ENCODE measurements around the gene PRTFDC1.
A peak's percentile ranks its signal among the peaks of the same experiment; 100 is the strongest.

Gene PRTFDC1

DNA sequence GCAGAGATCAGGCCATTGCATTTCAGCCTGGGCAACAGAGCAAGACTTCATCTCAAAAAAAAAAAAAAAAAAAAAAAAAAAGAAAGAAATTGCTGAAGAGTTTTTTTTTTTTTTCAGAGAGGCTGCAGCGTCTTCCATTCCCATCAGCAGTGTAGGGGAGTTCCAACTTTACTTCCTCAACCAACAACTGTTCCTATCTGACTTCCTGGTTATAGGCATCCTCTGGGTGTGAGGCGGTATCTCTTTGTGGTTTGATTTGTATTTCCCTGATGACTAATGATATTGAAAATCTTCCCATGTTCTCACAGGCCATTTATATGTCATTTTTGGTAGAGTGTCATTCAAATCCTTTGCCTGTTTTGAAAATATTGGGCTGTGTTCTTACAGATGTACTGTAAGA is 40.2 kb downstream of the PRTFDC1 start:
- H3K9me3 Mint-ChIP-seq = no peaks in the 10 kb centered on the region
- H3K27ac Mint-ChIP-seq = no peak overlapping the region
- H3K27me3 Mint-ChIP-seq (ENCODE audit: low read depth) = no peaks in the 10 kb centered on the region
- peak overlapping the region; percentile 12 for H3K4me3 Mint-ChIP-seq
- H3K4me1 Mint-ChIP-seq (ENCODE audit: low read depth) = peaks cover 6% of the 10 kb centered on the region
- no peaks in the 10 kb centered on the region for H3K36me3 Mint-ChIP-seq (ENCODE audit: low read depth)

DNA sequence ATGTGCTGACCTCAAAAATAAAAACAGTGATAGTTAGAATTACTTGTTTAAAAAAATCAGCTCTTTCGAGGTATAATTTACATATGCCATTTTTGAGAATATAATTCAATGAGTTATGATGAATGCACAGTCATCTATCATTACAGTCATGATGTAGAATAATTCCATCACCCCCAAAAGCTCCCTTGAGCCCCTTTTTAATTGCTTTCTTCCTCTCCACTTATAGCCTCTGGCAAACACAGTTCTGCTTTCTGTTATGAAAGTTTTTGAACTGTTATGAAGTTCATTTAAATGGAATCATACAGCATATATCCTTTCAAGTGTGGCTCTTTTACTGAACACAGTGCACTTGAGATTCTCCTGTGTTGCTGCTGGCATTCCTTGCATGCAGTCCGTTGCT is 41.4 kb downstream of the PRTFDC1 start:
- Mint-ChIP-seq H3K9me3 (no peaks in the 10 kb centered on the region), H3K27ac (no peak overlapping the region), H3K4me1 (ENCODE audit: low read depth) (peaks cover 6% of the 10 kb centered on the region), H3K36me3 (ENCODE audit: low read depth) (no peaks in the 10 kb centered on the region), H3K4me3 (no peak overlapping the region), H3K27me3 (ENCODE audit: low read depth) (peaks cover 2% of the 10 kb centered on the region)

DNA sequence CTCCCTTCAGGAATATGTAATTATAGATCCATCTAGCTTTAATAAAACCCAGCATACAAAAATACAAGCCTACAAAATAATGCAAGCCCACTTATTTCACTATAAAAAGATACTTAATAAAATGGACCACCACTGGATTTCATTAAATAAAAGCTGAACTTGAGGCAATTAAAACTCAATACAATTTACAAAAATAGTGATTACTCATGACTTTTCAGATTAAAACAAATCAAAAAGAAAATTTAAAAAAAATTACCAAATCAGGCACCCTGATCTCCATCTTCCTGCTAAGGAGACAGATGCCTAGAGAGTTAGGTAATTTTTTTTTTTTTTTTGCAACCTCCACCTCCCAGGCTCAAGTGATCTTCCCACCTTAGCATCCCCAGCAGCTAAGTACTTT is 41.8 kb downstream of the PRTFDC1 start:
- Mint-ChIP-seq H3K9me3 (no peaks in the 10 kb centered on the region), H3K4me3 (no peak overlapping the region), H3K27me3 (ENCODE audit: low read depth) (peaks cover 5% of the 10 kb centered on the region), H3K4me1 (ENCODE audit: low read depth) (peaks cover 6% of the 10 kb centered on the region), H3K27ac (no peak overlapping the region), H3K36me3 (ENCODE audit: low read depth) (no peaks in the 10 kb centered on the region)

DNA sequence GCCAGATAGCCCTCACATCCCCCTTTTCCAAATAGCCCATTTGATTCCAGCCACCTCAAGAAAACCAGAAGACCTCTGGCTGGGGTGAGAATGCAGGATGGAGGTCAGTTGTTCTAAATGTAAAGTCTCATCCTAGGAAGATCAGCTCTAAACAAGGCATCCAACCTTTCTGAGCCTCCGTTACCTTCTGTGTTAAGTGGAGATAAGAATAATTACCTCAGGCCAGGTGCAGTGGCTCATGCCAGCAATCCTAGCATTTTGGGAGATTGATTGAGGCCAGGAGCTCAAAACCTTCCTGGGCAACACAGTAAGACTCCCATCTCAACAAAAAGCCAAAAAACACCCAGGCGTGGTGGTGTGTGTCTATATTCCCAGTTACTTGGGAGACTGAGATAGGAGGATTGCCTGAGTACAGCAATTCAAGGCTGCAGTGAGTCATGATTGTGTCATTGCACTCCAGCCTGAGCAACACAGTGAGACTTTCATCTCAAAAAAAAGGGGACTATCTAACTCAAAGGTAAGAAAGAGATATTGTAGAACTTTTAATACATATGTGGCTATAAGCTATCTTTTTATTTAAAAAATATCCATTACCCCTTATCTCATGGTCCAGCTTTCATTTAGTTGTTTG is 43.5 kb downstream of the PRTFDC1 start:
- H3K36me3 Mint-ChIP-seq (ENCODE audit: low read depth) = peaks cover 2% of the 10 kb centered on the region
- H3K4me1 Mint-ChIP-seq (ENCODE audit: low read depth) = peaks cover 6% of the 10 kb centered on the region
- H3K4me3 Mint-ChIP-seq = no peak overlapping the region
- H3K27me3 Mint-ChIP-seq (ENCODE audit: low read depth) = peaks cover 5% of the 10 kb centered on the region
- no peaks in the 10 kb centered on the region for H3K9me3 Mint-ChIP-seq
- H3K27ac Mint-ChIP-seq = no peak overlapping the region

DNA sequence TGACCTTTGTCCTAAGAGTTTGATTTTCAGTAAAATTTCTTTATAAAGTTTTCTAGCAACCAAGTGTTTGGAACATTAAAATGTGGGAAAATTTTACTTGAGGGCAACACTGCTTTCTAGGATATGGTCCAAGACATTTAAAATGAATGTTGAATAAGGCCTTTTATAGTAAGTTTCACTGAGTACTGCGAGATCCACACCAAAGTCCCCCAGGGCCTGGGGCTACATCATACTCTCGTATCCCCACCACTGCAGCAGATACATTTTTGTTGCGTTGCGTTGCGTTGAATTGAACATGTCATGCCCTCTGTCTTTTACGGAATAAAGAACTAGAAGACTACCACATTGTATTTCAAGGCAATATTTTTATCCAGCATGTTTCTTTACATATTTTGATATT is 44.5 kb downstream of the PRTFDC1 start:
- Mint-ChIP-seq H3K27me3 (ENCODE audit: low read depth) (peaks cover 5% of the 10 kb centered on the region), H3K4me1 (ENCODE audit: low read depth) (peaks cover 6% of the 10 kb centered on the region), H3K4me3 (no peak overlapping the region), H3K27ac (no peak overlapping the region), H3K36me3 (ENCODE audit: low read depth) (peaks cover 2% of the 10 kb centered on the region), H3K9me3 (no peaks in the 10 kb centered on the region)

DNA sequence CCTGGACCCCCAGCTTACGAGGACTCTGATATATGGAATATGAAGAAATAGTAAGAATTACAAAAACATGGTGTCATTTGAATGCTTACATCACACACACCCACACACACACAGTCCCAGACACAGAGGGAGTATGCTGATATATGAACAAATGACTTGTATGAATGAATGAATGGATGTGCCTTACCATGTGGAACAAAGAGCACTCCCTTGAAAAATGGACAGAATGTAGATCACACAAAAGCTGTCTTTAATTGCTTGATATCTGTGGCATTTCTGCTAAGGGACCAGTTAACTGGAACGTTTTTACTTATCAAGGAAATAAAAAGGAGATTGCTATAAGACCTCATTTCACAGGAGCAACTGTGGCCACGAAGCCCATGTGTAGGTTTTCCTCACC is 46.0 kb downstream of the PRTFDC1 start:
- no peaks in the 10 kb centered on the region for H3K9me3 Mint-ChIP-seq
- peaks cover 9% of the 10 kb centered on the region for H3K4me1 Mint-ChIP-seq (ENCODE audit: low read depth)
- no peak overlapping the region for H3K27ac Mint-ChIP-seq
- peaks cover 2% of the 10 kb centered on the region for H3K36me3 Mint-ChIP-seq (ENCODE audit: low read depth)
- no peak overlapping the region for H3K4me3 Mint-ChIP-seq
- peaks cover 5% of the 10 kb centered on the region for H3K27me3 Mint-ChIP-seq (ENCODE audit: low read depth)

DNA sequence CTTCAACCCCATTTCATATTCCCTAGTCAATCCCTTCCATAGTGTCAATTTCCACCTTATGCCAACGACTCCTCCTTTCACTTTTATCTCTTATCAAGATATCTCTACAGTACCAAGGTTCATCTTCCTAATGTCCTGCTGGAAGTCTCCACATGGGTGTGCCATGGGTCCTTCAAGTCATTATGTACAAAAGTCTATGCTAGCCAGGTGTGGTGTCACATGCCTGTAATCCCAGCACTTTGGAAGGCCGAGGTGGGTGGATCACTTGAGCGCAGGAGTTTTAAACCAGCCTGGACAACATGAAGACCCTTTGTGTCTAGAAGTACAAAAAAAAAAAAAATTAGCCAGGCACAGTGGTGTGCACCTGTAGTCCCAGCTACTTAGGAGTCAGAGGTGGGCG is 47.6 kb downstream of the PRTFDC1 start:
- no peaks in the 10 kb centered on the region for H3K9me3 Mint-ChIP-seq
- peaks cover 5% of the 10 kb centered on the region for H3K27me3 Mint-ChIP-seq (ENCODE audit: low read depth)
- H3K4me3 Mint-ChIP-seq = no peak overlapping the region
- no peak overlapping the region for H3K27ac Mint-ChIP-seq
- peaks cover 2% of the 10 kb centered on the region for H3K36me3 Mint-ChIP-seq (ENCODE audit: low read depth)
- peaks cover 15% of the 10 kb centered on the region for H3K4me1 Mint-ChIP-seq (ENCODE audit: low read depth)

DNA sequence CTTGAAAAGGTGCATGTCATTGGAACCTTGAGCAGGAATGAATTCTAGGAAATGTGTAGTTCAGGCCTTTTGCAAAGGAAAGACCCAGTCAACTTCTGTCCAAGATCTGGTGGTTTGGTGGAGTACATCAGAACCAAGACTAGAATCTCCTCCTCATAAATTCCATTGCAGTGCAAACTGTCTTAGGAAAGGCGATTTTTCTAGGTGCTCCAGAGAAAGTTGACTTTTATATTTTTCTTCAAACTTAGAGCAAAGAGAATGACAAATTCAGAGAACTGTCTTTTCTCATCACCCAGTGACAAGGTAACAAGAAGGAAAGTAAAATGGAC is 50.0 kb downstream of the PRTFDC1 start:
- Mint-ChIP-seq H3K36me3 (ENCODE audit: low read depth) (peaks cover 8% of the 10 kb centered on the region), H3K9me3 (no peaks in the 10 kb centered on the region), H3K27me3 (ENCODE audit: low read depth) (peaks cover 5% of the 10 kb centered on the region), H3K4me1 (ENCODE audit: low read depth) (peaks cover 24% of the 10 kb centered on the region), H3K27ac (no peak overlapping the region), H3K4me3 (no peak overlapping the region)

DNA sequence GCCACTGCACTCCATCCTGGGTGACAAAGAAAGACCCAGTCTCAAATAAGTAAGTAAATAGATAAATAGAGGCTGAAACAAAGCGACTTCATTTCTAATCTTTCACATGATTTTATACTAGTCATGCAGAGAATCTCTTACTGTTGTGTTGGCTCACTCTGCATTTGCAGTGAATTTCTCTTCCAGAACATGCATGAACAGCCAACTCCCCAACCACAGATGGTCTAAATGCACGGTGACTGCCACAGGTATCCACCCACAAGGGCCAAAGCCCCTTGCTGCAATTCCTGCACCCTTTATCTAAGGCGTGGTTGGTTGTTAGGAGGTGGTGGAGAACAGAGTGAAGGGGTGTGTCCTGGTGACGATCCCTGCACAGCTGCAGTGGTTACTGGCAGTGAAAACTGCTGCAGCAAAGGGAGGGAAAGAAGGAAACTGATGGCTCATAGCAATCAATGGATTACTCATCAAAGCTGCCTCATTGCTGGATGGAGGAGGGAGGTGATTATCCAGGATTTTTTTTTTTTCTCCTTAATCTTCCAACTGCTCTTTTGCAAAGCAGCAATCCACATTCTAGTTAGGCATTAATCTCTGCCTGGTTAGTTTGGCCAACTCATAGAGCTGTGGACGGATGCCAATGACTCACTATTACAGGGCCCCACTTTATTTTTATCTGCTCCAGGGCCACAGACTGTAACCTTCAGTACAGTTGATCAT is 50.6 kb downstream of the PRTFDC1 start:
- peaks cover 11% of the 10 kb centered on the region for H3K36me3 Mint-ChIP-seq (ENCODE audit: low read depth)
- H3K4me3 Mint-ChIP-seq = no peak overlapping the region
- peaks cover 27% of the 10 kb centered on the region for H3K4me1 Mint-ChIP-seq (ENCODE audit: low read depth)
- peaks cover 5% of the 10 kb centered on the region for H3K27me3 Mint-ChIP-seq (ENCODE audit: low read depth)
- no peak overlapping the region for H3K27ac Mint-ChIP-seq
- no peaks in the 10 kb centered on the region for H3K9me3 Mint-ChIP-seq

DNA sequence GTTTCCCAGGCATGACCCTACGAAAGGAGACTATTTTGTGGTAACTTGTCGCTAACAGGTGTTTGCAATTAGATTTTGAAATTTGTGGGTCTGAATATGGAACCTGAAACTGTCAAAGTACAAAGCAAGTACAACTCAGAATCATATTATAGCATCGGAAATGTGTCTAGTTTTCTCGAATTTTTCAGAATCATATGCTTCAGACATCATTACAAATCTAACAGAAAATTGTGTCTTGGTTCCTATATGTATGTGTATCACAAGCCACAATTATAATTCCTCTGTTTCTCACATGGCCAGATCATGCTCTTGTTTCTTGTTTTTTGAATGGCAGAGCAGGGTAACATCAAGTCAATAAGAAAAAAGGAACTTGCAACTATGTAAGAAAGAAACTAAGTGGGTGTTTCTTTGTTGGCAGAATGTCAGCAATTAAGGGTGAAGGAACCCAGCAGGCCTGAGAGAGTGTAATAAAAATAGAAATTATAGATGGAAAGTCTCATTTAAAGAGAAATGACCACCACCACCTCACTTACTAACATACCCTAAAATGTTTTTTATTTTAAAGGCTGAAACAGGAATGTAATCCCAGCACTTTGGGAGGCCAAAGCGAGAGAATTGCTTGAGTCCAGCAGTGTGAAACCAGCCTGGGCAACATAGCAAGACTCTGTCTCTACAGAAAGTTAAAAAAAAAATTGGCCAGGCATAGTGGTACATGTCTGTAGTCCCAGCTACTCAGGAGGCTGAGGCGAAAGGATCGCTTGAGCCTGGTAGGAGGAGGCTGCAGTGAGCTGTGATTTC is 51.3 kb downstream of the PRTFDC1 start:
- Mint-ChIP-seq H3K27ac (no peak overlapping the region), H3K9me3 (no peaks in the 10 kb centered on the region), H3K4me1 (ENCODE audit: low read depth) (peaks cover 27% of the 10 kb centered on the region), H3K4me3 (no peak overlapping the region), H3K36me3 (ENCODE audit: low read depth) (peaks cover 11% of the 10 kb centered on the region), H3K27me3 (ENCODE audit: low read depth) (peaks cover 3% of the 10 kb centered on the region)

DNA sequence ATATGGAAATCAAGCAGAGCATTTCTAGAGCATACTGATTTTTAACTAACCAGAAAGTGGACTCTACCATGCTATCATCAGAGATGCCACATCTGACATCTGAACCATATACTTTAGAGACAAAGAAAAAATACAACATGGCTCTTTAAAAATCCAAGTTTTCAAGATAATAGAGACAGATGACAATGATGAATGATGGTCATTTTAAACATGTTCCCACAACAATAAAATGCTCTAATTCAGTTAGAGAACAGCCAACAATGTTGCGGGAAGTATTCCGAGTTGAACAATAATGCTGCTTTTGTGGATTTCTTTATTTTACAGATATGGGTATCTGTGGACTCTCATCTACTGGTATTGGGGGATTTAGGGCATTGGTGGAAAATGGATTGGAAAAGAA is 52.8 kb downstream of the PRTFDC1 start:
- Mint-ChIP-seq H3K4me1 (ENCODE audit: low read depth) (peaks cover 31% of the 10 kb centered on the region), H3K27ac (no peak overlapping the region), H3K27me3 (ENCODE audit: low read depth) (no peaks in the 10 kb centered on the region), H3K9me3 (no peaks in the 10 kb centered on the region), H3K4me3 (no peak overlapping the region), H3K36me3 (ENCODE audit: low read depth) (peaks cover 9% of the 10 kb centered on the region)

DNA sequence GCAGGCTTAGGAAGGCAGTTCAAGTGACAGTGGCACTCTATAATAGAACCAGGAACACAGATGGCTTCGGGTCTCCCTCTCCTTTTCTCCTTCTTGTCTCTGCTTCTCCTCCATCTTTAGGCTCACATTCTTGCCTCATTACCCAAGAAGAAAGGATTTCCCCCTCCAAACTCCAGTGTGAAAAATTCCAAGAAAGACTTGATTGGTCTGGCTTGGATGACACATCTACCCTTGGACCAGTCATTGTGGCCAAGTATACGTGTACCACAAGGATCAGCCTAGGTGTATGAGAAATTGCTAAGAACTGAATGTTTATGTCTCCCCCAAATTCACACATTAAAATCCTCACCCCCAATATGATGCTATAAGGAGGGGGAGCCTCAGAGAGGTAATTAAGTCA is 53.9 kb downstream of the PRTFDC1 start:
- peaks cover 34% of the 10 kb centered on the region for H3K4me1 Mint-ChIP-seq (ENCODE audit: low read depth)
- H3K4me3 Mint-ChIP-seq = no peak overlapping the region
- no peaks in the 10 kb centered on the region for H3K27me3 Mint-ChIP-seq (ENCODE audit: low read depth)
- H3K9me3 Mint-ChIP-seq = no peaks in the 10 kb centered on the region
- H3K27ac Mint-ChIP-seq = no peak overlapping the region
- peaks cover 9% of the 10 kb centered on the region for H3K36me3 Mint-ChIP-seq (ENCODE audit: low read depth)

DNA sequence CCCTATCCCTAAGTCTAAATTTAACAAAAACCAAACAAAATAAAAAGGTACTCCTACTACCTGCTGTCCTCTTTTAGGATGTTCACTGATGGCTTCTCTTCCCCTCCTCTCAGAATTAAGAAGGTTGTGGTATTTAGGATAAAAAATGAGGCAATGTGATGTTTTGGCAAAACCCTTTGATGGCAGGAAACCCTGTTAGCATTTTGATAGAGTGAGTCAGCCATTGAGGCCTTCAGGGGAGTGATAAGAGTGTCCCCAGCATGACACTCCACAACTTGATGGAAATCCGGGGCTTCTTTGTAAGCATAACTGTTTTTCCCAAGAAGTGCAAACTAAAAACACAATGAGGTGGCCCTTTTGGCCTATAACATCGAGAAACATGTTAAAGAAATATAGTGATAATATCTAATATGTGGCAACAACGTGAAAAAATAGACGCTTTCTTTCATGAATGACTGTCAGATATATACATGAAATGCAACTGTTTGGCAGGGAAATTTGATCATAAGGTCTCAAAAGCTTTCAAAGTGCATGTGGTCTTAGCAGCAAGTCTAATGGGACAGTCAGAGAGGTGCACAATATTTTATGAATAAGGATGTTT is 55.0 kb downstream of the PRTFDC1 start:
- peak overlapping the region; percentile 1 for H3K27ac Mint-ChIP-seq
- peaks cover 9% of the 10 kb centered on the region for H3K36me3 Mint-ChIP-seq (ENCODE audit: low read depth)
- no peaks in the 10 kb centered on the region for H3K9me3 Mint-ChIP-seq
- peaks cover 33% of the 10 kb centered on the region for H3K4me1 Mint-ChIP-seq (ENCODE audit: low read depth)
- H3K27me3 Mint-ChIP-seq (ENCODE audit: low read depth) = no peaks in the 10 kb centered on the region
- no peak overlapping the region for H3K4me3 Mint-ChIP-seq

DNA sequence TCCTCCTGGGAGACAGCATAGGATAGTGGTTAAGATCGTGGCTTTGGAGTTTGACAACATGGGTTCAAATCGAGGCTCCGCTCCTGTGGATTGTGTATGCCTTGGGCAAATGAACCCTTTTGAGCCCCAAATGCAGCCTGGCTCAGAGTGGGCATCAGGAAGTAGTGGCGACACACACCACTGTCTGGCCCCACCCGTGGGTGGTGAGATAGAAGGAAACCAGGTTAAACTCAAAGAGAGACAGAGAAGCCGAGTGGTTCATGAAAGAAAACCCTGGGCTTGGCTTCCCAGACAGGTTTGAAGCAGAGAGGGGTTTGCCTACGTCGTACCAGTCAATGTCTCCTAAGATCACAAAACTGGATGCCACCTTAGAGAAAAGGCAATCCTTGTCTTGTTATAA is 57.7 kb downstream of the PRTFDC1 start:
- Mint-ChIP-seq H3K27ac (no peak overlapping the region), H3K9me3 (no peaks in the 10 kb centered on the region), H3K36me3 (ENCODE audit: low read depth) (peaks cover 12% of the 10 kb centered on the region), H3K4me3 (no peak overlapping the region), H3K27me3 (ENCODE audit: low read depth) (no peaks in the 10 kb centered on the region), H3K4me1 (ENCODE audit: low read depth) (peaks cover 17% of the 10 kb centered on the region)

DNA sequence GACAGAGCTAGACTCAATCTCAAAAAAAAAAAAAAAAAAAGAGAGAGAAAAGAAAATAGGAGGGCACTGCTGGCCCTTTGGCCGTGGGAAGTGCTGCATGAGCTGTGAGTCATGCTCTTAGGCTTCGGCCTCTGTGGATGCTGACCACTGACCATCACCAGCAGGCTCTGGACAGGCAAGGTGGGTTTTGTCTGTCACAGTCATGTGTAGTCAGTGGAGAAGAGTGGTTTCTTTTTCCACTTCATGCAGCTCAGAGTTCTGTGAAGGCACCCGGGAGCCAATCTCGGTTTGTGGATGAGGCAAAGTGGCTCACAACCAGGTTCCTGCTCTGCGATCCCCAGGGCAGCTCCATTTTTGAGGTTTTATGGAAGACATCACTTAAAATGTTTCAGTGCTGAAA is 58.1 kb downstream of the PRTFDC1 start:
- no peaks in the 10 kb centered on the region for H3K9me3 Mint-ChIP-seq
- no peak overlapping the region for H3K4me3 Mint-ChIP-seq
- peaks cover 18% of the 10 kb centered on the region for H3K4me1 Mint-ChIP-seq (ENCODE audit: low read depth)
- no peaks in the 10 kb centered on the region for H3K27me3 Mint-ChIP-seq (ENCODE audit: low read depth)
- no peak overlapping the region for H3K27ac Mint-ChIP-seq
- peaks cover 12% of the 10 kb centered on the region for H3K36me3 Mint-ChIP-seq (ENCODE audit: low read depth)

Data from T-helper 1 cell treated with Interleukin-12 subunit alpha and Interleukin-12 subunit beta and Interleukin-4 antibody, amounts not matched to agents 30 μg/mL and 1 μg/mL, for 36 hours (primary cell).